Lung (tissue), 12 donors: ENCODE measurements around the gene GLCE. TPM values are rescaled to one million over a fixed set of nuclear protein-coding genes. Genes with fewer than 3 reads are reported as not detected.
"Not testable (repeated sequence)": the region's sequence is repeated elsewhere in the genome, so short reads cannot be mapped to it uniquely, and the experiment has no call there.

Experiments used
- ATAC-seq: fragments of 200-7000 bp; cut with Tn5 transposase; one replicate; pipeline ENCODE4 v1.9.1; 2020; ENCODE audit warnings: moderate number of reproducible peaks; ENCODE audit not compliant: insufficient read depth, low FRiP score
- DNase-seq, 3 donors: peaks; one replicate each; pipeline ENCODE4 v3.0.0-alpha.2; 2013 to 2017
- H3K27ac ChIP-seq, 2 donors: one replicate each; pipeline ENCODE4 v1.5.1; 2013; ENCODE audit warnings: mild to moderate bottlenecking in 2 of 2, moderate library complexity in 2 of 2, control low read depth in 1 of 2, inconsistent platforms in 1 of 2, low read depth in 1 of 2, low read length in 1 of 2
- H3K27me3 ChIP-seq, 3 donors: one replicate each; pipeline ENCODE4 v1.5.1; 2013; ENCODE audit warnings: low read length in 2 of 3; ENCODE audit not compliant: control insufficient read depth in 3 of 3, insufficient read depth in 3 of 3
- H3K36me3 ChIP-seq, 4 donors: one replicate each; pipeline ENCODE4 v1.5.1; 2013; ENCODE audit warnings: low read length in 4 of 4, mild to moderate bottlenecking in 1 of 4, moderate library complexity in 1 of 4; ENCODE audit not compliant: control insufficient read depth in 4 of 4, insufficient read depth in 4 of 4
- H3K4me1 ChIP-seq, 5 donors: one replicate each; pipeline ENCODE4 v1.5.1; 2013; ENCODE audit warnings: low read length in 5 of 5, mild to moderate bottlenecking in 2 of 5, moderate library complexity in 1 of 5; ENCODE audit not compliant: control insufficient read depth in 5 of 5, insufficient read depth in 5 of 5
- H3K4me3 ChIP-seq: one replicate; pipeline ENCODE4 v1.5.1; 2013; ENCODE audit warnings: mild to moderate bottlenecking, control low read depth, moderate library complexity
- H3K9ac ChIP-seq, 2 donors: one replicate each; pipeline ENCODE4 v1.5.1; 2013; ENCODE audit warnings: low read length in 2 of 2, control low read depth in 1 of 2; ENCODE audit not compliant: insufficient read depth in 1 of 2
- H3K9me3 ChIP-seq, 4 donors: one replicate each; pipeline ENCODE4 v1.5.1; 2013; ENCODE audit warnings: low read length in 3 of 4, mild to moderate bottlenecking in 1 of 4, moderate library complexity in 1 of 4; ENCODE audit not compliant: control insufficient read depth in 4 of 4, insufficient read depth in 3 of 4
- CTCF ChIP-seq: IDR thresholded peaks from 2 replicates; pipeline ENCODE4 v1.5.1; 2012; ENCODE audit warnings: mild to moderate bottlenecking; ENCODE audit errors: control extremely low read depth, extremely low read depth
- WGBS, 2 donors: extraction: QIAGEN DNeasy Blood & Tissue Kit; methylation state at CpG; one replicate each; pipeline ENCODE4 v1.1.7; 2013; 5-methylcytosine and 5-hydroxymethylcytosine counted together
- polyA plus RNA-seq, 2 donors: library from polyadenylated mRNA; stranded (reverse); fragments of 200-250 nt; gene quantifications; one replicate each; pipeline ENCODE4 v1.2.1, GENCODE V29; 2013
- total RNA-seq, 2 donors: library from RNA; depleted of rRNA in 1 of 2; stranded (reverse); fragments of >200 nt in 1 of 2; gene quantifications; one replicate each; pipeline ENCODE4 v1.2.1, GENCODE V29; 2014 to 2021
- donor health status: control.
- donor health status: control.
- donor health status: Bipolar disorder and iron deficiency.
- donor health status: healthy.
- donor health status: DM: yes; HTN: yes; CAD: no.

The GLCE gene
- total and polyA plus RNA-seq, 4 donors, result 13.5 to 76.7 (median 17.9) TPM

- H3K27ac ChIP-seq, result no peak overlapping the region
- ATAC-seq (no peak), DNase-seq (no peak)
- TF ChIP-seq CTCF, result no peak
- H3K9me3 ChIP-seq, result no peaks in the 10 kb centered on the region
- H3K9ac ChIP-seq, result no peak overlapping the region
- 94 to 96% methylated on average over 2 of the region's 2 CpGs for WGBS, 2 donors
- no peaks in the 10 kb centered on the region for H3K27me3 ChIP-seq
- peaks cover 0 to 5% (median 0%) of the 10 kb centered on the region in 5 donors for H3K4me1 ChIP-seq
- H3K4me3 ChIP-seq, result no peak overlapping the region
- no peaks in the 10 kb centered on the region for H3K36me3 ChIP-seq
Observed at GRCh38 chr15:69150841-69151240, 9.6 kb upstream of the GLCE start.

DNA sequence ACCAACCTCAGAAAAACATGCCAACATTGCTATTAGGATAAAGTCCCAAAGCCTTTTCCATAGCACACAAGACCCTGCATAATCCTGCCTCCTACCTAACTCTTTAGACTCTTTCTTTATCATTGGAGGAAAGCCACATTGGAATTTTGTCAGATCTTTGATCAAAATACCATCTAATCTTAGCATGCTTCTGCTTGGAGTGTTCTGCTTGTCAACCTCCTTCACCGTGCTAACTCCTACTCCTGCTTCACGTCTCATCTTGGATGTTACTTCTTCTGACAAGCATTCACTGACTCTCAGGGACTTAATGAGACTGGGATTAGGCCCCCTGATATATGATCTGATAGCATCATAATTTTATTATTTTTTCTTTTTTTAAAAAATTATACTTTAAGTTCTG is 7.4 kb upstream of the GLCE start:
- TF ChIP-seq CTCF, result no peak

GRCh38 chr15:69153587-69153986 is 6.8 kb upstream of the GLCE start:
- H3K27me3 ChIP-seq, H3K4me1 ChIP-seq, H3K36me3 ChIP-seq, ATAC-seq, H3K9me3 ChIP-seq, H3K4me3 ChIP-seq, DNase-seq, H3K27ac ChIP-seq, H3K9ac ChIP-seq: not testable (repeated sequence)
- 96 to 98% methylated on average over 2 of the region's 2 CpGs for WGBS, 2 donors

More for the DNA sequence above, 7.4 kb upstream of the GLCE start:
- no peaks in the 10 kb centered on the region for H3K9me3 ChIP-seq
- DNase-seq (no peak), ATAC-seq (no peak)
- H3K4me1 ChIP-seq, result peaks cover 0 to 5% (median 0%) of the 10 kb centered on the region in 5 donors
- no peak overlapping the region for H3K4me3 ChIP-seq
- H3K36me3 ChIP-seq, result no peaks in the 10 kb centered on the region
- H3K27me3 ChIP-seq, result no peaks in the 10 kb centered on the region
- no peak overlapping the region for H3K9ac ChIP-seq
- H3K27ac ChIP-seq, result no peak overlapping the region
- WGBS, 2 donors, result 97% methylated on average over 2 of the region's 2 CpGs

DNA sequence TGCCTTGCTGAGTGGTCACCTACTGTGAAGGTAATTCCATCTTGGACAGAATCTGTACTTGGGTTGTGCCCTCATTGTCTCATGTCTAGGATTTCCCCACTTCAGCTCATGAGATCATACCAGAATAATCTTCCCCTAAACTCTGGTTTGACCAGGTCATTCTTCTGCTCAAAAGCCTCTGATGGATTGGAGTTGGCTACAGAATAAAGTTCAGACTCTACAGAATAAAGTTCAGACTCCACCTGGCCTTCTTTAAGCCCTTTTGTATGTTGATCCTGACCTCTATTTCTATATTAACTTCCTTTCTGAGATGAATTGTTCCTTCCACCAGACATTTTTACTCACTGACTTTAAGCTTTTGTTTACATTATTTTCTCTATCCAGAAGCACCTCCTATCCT is 6.4 kb upstream of the GLCE start:
- Histone ChIP-seq H3K4me1 (peaks cover 0 to 5% (median 0%) of the 10 kb centered on the region in 5 donors), H3K9me3 (no peaks in the 10 kb centered on the region), H3K36me3 (no peaks in the 10 kb centered on the region), H3K4me3 (no peak overlapping the region), H3K27ac (no peak overlapping the region), H3K27me3 (no peaks in the 10 kb centered on the region), H3K9ac (no peak overlapping the region)
- no peak for TF ChIP-seq CTCF
- DNase-seq (peak in 1 of 3 donors; percentile 54), ATAC-seq (no peak)
